HG03175 (cell line): Measurements from ENCODE around the gene C2CD4A.

Experiments used
- ATAC-seq: cut with Tn5 transposase; IDR thresholded peaks from one replicate; pipeline ENCODE4 v1.9.1; 2021; ENCODE audit warnings: mild to moderate bottlenecking, moderate library complexity; ENCODE audit not compliant: unreplicated experiment

The C2CD4A gene

DNA sequence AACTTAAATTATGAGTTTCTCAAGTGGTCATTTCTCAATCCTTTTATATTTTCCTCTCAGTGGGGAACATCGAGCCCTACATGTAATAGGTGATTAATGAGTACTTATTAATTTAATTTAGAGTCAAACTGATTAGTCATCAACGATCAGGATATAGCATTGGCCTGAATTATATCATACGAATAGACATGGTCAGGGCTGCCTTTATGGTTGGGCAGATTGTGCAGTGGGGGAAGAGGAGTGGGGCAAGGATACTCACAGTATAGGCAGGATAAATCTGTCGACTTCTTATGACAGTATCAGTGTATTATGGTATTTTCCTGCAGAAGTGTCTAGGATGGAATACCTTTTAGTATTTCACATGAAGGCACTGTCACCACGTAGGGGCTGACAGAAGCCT lies 27.0 kb downstream of the C2CD4A start:
- ATAC-seq, result no peak

GRCh38 chr15:62094388-62094787 lies 27.6 kb downstream of the C2CD4A start:
- ATAC-seq, result no peak

- no peak for ATAC-seq
Observed at GRCh38 chr15:62099094-62099601, 32.4 kb downstream of the C2CD4A start.

GRCh38 chr15:62103431-62103830 lies 36.7 kb downstream of the C2CD4A start:
- ATAC-seq, result no peak

DNA sequence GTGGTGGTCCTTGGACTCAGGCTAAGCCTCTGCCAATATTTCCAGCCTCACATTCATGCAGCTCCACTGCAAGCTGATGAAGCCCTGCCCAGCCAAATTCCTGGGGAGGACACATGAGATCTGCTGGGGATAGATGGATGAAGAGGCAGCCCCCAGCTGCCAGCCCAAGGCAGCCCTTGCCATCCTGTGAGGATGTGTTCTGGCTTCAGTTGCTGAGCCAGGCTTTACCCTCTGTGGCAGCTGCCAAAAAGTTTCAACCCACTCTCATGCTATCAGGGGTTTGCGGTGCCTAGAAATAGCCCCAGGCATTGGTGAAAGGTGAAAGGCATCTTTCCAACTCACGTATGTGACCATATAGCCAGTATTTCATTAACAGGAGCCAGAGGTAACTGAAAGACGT lies 37.6 kb downstream of the C2CD4A start:
- ATAC-seq, result no peak

GRCh38 chr15:62104846-62105245 lies 38.1 kb downstream of the C2CD4A start:
- ATAC-seq, result no peak

DNA sequence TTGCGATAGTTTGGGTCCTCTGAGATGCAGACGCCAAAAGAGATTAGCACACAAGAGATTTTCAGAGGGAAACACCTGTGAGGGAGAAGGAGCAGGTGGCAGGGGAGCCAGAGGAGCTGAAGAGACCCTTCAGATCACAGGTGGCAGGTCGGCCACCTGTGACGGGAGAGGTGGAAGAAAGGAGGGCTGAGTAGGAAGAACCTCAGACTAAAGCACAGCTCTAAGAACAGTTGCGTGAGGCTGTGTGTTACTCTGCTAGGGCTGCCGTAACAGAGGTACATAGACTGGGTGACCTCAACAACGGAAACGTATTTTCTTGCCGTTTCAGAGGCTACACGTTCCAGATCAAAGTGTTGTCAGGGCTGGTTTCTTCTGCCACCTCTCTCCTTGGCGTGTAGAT lies 38.5 kb downstream of the C2CD4A start:
- ATAC-seq, result no peak

- ATAC-seq, result no peak
Observed at GRCh38 chr15:62106096-62106495, 39.3 kb downstream of the C2CD4A start.

DNA sequence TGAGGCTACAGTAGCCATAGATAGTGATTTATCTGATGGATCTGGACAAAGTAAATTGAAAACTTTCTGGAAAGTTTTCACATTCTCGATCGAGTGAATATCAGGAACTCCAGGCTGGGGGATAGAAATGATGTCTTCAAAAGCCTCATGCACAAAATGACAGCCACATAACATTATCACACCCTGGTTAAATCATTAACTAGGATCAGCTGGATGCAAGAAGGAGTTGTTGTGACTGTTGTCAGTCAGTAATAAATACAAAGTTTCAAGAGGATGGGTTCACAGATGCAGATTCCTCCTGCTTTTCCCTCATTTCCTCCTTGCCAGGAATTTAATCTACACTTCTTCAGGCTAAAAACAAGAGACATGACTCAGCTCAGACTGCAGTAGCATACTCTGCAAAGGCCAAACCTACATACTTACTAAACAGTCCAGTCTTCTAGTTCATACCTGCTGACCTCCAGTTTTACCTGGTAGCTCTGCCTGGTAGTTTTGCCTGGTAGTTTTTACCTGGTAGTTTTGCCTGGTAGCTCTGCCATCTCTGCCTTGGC lies 40.9 kb downstream of the C2CD4A start:
- ATAC-seq, result no peak

DNA sequence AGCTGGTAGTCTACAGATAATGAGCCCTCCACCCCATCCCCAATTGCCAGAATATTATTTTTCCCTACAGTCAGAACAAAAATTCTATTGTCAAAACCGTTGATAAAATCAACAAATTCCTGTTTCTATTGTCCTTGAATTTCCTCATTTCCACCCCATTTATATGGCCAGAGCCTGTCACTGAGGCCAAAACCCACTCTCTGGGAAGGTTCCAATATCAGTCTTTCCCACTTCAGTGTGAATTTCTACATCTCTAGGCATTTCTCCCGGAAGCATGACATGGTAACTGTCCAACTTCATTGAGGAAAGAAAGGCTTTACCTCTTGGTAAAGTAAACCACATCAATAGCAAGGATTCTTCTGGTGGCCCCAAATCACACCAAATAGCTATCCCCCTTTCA lies 41.6 kb downstream of the C2CD4A start:
- ATAC-seq, result no peak

- ATAC-seq, result no peak
Observed at GRCh38 chr15:62109437-62109836, 42.7 kb downstream of the C2CD4A start.

- no peak for ATAC-seq
Observed at GRCh38 chr15:62109982-62110851, 43.4 kb downstream of the C2CD4A start.

- ATAC-seq, result no peak
Observed at GRCh38 chr15:62112081-62112480, 45.3 kb downstream of the C2CD4A start.

DNA sequence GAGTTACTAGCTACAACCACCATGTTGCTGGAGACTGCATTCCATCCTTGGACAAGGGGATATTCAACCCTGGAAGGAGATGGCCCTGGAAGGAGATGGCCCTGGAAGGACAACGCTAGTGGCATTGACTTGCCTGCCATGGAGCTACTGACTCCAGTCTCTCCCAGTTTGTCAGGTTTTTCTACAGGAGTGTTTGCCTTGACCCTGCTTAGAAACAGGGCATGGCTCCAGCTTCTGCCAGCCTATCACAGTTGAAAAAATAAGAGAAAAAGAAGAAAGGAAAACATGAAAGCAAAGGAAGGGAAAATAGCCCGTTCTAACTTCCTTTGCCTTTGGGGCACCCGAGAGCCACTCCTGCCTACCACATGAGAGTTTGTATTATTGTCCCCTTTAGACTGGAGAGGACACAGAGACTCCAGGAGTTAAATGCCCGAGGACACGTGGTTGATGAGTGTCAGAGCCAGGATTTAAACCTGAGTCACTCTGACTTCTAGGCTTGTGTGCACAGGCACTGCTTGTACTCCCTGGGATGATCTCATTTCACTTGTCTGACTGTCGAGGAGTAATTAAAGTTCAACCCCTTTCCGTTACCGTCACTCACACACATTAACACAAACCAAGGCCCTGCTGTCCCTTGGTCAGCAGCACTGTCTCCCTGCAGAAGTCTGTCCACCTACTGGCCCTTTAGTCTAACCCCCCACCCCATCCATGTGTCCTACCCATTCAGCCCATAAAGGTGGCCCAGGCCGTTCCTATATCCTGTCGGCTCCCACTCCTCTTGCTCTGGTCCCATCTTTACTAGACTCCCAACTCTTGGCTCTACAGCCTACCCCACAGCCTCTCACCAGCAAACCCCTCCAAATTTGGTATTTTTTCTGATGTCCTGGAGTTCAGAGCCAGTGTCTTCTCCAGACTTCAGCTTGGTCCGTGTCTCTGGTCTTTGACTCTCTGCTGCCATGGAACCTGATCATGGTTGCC lies 46.1 kb downstream of the C2CD4A start:
- ATAC-seq, result no peak

GRCh38 chr15:62115847-62116246 lies 49.1 kb downstream of the C2CD4A start:
- ATAC-seq, result no peak

GRCh38 chr15:62118520-62119226 lies 51.9 kb downstream of the C2CD4A start:
- no peak for ATAC-seq

DNA sequence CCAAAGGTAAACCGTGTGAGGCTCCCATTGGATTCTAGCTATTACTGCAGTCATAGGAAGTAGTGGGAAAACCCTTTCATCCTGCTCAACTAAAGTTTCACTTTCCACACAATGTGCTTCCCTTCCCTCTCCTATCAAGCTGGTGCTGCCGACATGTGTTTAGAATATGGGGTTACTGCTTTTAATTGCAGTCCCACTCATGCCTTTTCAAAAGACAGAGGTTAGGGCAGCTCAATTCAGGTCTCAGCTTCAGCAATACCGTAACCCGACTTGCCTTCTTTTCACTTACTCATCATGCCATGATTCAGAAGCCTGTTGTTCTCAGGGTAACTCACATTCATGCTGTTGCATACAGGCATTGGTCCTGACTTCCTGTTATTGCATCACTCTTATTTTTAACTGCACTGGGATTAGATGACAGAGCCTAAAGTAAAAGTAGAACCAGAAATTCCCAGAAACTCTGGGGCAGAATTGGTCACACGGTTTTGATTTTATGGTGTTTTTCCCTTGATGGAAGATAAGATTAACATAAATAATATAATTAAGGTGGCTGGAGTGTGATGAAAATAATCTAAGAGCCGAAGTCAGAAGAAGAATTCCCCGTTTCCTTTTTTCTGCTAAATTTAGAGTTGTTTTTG lies 52.6 kb downstream of the C2CD4A start:
- no peak for ATAC-seq

DNA sequence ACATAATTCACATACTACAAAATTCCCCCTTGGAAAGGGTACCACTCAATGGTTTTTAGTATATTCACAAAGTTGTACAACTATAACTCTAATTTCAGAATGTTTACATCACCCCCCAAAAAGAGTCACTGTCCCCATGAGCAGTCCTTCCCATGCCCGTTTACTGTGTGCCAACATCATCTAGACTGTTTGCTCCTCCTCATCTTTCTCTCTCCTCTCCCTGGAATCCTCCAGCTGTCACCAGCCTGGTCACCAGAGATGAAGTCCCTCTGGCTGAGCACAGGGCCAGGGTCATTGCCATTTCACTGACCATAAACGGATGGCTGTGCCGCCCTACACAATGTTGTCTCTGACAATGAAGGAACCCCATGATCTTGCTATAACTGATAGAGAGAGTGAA lies 53.1 kb downstream of the C2CD4A start:
- ATAC-seq, result no peak
